Stomach (tissue), 4 donors: ENCODE results near the gene DENND5A.

Source experiments
- CTCF ChIP-seq, 7 experiments: fragments of 450-650 bp in 4 of 7; fragments of 200-600 bp in 3 of 7; sonication (generic) in 3 of 7; IDR thresholded peaks; one replicate each; pipeline ENCODE4 v1.5.1; 2016 to 2019; ENCODE audit warnings: antibody characterized with exemption in 7 of 7, control low read depth in 2 of 7, mild to moderate bottlenecking in 1 of 7
- POLR2AphosphoS5 ChIP-seq, 3 donors: sonication (generic); formaldehyde crosslinking; IDR thresholded peaks; one replicate each; pipeline ENCODE4 v1.6.1; 2016; ENCODE audit warnings: antibody characterized with exemption in 3 of 3

DNA sequence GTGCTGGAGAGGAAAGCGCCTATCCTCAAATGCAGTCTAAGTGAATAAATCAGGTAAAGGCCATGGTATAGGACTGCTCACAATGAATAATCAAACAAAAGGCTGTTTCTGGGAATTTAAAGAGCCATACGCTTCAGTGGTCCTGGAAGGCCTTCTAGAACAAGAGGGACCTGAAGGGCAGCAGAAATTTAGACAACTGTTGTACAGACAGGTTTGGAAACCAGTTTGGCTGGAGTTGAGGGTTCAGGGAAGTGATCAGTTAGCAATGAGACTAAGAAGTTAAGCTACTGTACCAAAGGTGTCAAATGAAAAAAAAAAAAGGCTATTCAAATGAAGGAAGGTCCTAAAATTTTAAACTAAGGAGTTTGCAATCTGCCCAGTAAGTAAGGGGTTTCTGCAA, 117.1 kb downstream of the DENND5A start:
- TF ChIP-seq CTCF (IDR thresholded peaks at IDR 0.05) (no peak), POLR2AphosphoS5 (IDR thresholded peaks at IDR 0.05) (no peak)
